ENCODE measurements around the gene RXFP3.

The RXFP3 gene

DNA sequence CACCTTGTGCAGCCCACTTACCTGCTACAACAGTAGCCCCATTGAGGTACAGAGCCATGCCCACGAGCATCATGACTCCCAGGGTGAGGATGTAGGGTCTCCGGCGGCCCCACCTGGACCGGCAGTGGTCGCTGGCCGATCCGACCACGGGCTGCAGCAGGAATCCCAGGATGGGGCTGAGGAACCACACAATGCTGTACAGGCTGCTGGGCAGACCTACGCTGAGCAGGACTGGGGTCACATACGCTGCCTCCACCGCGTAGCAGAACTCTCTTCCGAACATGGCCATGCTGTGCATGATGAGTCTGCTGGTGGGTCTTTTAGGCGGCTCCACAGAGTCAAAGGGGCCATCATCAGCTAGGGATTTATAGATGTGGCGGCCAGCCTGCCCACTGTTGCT lies 48.0 kb downstream of the RXFP3 start:
- no peak for DNase-seq

DNA sequence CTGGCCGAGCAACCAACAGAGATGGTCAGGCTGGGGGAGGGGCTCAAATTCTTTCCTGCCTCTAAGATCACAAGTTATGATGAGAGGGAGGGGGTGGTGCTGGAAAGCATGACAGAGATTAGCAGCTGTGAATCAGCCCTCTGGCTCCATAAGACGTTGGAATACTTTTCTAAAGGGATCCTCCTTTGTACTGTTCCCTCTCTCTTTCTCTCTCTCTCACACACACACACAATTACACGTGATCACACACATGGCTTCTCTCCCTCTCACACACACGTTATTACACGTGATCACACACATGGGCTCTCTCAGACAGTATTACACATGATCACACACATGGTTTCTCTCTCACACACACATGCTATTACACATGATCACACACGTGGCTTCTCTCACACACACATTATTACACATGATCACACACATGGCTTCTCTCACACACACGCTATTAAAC lies 48.5 kb downstream of the RXFP3 start, which contains the start of gene SLC45A2:
TSS of gene SLC45A2 (minus strand) at position 23 of the 454 bp plus-strand sequence. CDS start 110 bp downstream, outside the sequence.
- DNase-seq, result no peak

GRCh38 chr5:33985447-33985846 lies 49.3 kb downstream of the RXFP3 start:
- no peak for DNase-seq

All from CD4-positive, alpha-beta T cell treated with Interleukin-1 beta for 1 hour (primary cell).